Smooth muscle cell of the brain vasculature (primary cell): Measurements from ENCODE around the gene TTC12.

Source experiments
- DNase-seq: peaks from one replicate; pipeline ENCODE4 v3.0.0-alpha.2; 2012; ENCODE audit warnings: low read depth, low spot score

TTC12 gene, protein sequence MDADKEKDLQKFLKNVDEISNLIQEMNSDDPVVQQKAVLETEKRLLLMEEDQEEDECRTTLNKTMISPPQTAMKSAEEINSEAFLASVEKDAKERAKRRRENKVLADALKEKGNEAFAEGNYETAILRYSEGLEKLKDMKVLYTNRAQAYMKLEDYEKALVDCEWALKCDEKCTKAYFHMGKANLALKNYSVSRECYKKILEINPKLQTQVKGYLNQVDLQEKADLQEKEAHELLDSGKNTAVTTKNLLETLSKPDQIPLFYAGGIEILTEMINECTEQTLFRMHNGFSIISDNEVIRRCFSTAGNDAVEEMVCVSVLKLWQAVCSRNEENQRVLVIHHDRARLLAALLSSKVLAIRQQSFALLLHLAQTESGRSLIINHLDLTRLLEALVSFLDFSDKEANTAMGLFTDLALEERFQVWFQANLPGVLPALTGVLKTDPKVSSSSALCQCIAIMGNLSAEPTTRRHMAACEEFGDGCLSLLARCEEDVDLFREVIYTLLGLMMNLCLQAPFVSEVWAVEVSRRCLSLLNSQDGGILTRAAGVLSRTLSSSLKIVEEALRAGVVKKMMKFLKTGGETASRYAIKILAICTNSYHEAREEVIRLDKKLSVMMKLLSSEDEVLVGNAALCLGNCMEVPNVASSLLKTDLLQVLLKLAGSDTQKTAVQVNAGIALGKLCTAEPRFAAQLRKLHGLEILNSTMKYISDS

DNA sequence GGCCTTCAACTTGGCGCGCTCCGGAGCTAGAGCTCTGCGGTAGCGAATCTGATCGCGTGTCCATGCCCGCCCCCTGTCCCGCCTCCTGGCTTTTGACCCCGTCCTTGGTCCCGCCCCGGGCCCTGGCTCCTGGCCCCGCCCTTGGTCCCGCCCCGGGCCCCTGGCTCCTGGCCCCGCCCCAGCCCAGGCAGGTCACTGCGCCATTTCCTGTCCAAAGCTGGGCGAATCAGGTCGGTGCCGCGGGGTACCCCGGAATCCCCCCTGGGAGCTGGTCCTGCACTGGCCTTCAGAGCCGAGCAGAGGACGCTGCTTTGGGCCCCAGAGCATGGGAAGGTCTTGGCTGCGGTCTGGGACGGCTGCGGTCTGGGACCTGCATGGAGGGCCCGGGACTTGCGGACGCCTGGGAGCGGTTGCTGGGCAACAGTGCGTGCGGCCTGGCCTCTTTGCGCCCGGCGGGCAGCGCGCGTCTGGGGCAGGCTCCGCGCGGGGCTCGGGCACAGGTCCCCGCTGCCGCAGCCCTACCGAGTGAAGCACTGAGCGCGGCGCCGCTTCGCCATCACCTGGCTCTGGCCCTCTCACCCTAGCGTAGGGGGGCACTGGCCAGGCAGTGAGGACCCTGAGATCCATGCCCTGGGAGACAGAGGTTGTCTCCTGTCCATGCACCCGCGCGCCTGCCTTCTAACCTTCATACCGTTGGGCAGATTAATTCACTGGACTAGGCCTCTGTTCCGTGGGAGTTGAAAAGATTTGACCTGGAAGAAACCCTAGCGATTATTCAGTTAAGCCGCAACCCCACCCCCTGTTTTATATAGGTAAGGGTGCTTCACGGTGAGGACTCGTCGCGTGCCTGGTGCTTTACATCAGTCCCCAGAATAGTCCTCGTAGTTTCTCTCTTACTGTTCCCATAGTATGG lies at the start of gene TTC12:
Gene TTC12 (plus strand): TSS at position 195 of the 913 bp plus-strand sequence. CDS start 1,675 bp downstream, outside the sequence.
- peak; percentile 74 for DNase-seq

DNA sequence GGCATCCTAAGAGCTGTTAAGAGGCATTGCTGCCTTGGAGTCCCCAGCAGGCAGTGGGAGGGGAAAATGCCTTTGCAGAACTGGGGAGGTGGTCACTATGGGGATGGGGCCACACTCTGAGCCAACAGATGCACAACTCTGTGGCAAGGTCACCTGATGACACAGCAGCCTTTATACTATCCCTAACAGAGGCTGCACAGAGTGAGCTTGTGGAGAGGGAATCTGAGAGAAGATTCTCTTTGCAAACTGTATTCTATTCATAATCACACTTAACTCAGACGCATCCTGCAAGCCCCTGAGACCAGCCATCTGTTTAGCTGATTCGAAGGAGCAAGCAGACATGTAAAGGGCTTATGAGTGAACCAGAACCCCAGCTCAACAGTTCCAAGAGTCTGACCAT lies 49.0 kb upstream of the TTC12 start:
- no peak for DNase-seq

DNA sequence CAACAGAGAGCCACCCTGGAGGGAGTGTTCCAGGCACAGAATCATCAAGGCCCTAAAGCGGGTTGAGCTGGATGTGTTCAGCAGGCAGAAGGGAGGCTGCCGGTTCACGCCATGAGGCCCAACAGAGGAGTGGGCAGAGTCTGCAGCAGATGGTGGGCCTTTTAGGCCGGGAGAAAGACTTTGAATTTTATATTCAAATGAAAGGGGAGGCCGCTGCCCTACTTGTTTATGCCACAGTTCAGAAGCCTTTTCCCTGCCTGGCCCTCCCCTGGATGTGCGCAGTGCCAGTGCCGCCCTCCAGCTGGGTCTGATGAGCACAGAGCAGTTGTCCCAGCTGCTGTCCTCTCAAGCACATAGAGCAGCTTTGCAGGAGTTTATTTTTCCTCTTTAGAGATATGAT lies 46.9 kb upstream of the TTC12 start:
- DNase-seq = no peak

DNA sequence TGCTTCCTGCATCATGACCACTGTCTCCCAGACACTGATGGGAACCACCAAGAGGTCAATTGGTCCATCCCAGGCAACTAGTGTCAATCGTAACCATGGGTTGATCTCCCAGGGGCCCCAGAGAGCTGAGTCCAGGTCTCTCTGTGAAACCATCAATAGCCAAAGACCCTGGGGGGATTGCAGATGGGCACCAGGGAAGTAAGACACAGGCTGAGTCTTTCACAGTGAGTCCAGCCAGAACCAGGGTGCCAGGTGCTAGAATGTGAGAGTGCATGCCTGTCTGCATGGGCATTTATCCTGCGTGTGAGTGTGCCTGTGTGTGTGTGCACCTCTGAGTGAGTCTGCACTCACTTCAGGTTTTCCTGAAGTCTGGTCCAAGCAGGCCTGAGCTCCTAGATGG lies 45.3 kb upstream of the TTC12 start:
- DNase-seq = no peak

DNA sequence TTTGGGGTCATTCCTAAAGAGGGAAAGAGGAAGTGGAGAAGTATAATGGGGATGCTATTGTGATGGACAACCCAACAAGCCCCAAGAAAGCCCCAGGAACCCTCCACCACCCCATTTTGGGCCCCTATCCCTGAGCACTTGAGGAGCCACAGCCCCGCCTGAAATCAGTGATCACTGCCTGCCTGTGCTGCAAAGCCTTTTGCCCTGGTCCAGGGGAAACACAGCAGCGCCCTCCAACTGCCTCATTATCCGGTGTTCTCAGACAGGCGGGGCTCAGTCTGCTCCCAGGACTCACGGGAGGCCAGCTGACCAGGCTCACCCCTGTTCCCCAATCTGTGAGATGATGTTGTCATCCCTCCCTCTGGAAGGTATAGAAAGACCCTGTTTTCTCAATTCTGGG lies 44.7 kb upstream of the TTC12 start:
- no peak for DNase-seq

DNA sequence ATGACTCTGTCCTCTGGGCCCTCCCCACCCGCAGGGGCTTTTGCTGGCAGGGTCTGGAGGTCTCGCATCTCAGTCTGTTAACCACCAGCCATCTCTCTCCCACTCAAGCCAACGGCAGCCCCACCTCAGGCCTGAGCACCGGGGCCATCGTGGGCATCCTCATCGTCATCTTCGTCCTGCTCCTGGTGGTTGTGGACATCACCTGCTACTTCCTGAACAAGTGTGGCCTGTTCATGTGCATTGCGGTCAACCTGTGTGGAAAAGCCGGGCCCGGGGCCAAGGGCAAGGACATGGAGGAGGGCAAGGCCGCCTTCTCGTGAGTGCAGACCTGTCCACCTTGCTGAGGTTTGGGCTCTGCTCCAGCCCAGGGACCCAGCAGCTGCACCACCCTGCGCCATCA lies 44.3 kb upstream of the TTC12 start:
- no peak for DNase-seq

DNA sequence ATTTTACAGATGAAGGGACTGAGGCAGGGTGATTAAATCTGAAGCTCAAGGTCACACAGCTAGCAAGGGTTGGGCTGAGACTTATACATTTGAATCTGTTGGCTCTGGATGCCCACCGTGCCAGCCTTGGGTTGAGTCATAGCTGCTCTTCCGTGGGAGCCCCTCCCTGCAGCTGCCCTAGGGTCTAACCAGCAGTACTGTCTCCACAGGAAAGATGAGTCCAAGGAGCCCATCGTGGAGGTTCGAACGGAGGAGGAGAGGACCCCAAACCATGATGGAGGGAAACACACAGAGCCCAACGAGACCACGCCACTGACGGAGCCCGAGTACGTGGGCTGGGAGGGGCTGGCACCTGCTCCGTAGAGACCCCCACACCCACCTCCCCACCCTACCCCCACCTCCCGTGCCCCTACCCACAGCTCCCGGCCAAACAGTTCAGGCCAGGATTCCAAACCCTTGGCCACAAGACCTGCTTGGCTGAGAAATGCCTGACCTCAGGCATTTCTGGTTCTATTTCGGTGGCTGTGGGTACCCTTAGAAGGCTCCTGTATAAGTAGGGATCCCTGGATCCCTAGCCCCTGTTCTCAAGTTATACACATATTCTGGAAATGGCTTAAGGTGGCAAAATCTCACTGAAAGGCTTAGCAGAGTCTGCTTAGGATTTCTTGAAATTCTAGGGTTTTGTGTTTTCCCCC lies 42.7 kb upstream of the TTC12 start:
- no peak for DNase-seq

DNA sequence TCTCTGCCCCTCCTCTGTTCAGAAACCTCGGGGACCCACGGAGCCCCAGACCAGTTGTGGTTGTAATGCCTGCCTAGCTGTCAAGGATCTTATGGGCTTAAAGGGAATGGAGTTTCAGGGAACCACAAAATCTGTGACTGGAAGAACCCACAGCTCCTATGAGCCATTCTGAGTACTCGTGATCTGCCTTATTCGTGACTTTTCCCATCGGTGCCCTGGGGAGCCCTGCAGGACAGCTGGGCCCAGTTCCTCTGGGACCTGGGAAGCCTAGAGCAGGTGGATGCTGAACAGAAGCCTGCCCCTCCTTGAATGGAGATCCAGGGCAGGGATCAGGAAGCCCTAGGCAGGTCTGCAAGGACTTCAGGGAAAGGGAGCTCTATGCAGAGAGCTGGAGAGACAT lies 42.1 kb upstream of the TTC12 start:
- DNase-seq = no peak

DNA sequence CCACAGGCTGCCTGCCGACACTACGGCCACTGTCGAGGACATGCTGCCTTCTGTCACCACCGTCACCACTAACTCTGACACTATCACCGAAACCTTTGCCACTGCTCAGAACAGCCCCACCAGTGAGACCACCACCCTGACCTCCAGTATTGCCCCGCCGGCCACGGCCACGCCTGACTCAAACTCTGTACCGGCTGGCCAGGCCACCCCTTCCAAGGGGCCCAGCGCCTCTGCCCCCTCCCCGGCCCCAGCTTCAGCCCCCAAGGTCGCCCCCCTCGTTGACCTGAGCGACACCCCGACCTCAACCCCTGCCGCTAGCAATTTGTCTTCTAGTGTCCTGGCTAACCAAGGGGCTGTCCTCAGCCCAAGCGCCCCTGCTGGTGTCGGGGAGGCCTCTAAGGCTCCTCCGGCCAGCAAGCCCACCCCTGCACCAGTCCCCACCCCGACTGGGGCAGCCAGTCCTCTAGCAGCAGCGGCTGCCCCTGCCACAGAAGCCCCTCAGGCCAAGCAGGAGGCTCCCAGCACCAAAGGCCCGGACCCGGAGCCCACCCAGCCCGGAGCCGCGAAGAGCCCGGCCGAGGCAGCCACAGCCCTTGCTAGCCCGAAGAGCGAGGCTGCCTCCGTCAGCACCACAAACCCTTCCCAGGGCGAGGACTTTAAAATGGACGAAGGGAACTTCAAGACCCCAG lies 41.3 kb upstream of the TTC12 start:
- DNase-seq = no peak

DNA sequence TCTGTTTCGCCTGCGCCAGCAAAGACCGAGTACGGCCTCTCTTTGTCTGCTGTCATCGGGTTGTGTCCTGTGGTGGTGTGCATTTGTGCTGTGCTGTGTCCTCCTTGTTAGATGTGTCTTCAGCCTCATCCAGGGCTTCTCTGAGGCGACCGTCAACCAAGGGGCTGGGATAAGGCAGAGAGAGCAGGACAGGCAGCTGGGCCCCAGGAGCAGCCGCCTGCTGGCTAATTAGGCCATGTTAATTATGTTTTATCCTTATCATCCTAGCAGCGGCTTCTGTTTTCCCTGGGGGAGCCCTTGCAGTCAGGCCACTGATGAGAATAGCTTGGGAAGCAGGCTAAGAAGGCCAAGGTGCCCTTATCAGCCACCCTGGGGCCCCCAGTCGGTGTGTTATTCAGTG lies 40.7 kb upstream of the TTC12 start:
- DNase-seq = no peak

DNA sequence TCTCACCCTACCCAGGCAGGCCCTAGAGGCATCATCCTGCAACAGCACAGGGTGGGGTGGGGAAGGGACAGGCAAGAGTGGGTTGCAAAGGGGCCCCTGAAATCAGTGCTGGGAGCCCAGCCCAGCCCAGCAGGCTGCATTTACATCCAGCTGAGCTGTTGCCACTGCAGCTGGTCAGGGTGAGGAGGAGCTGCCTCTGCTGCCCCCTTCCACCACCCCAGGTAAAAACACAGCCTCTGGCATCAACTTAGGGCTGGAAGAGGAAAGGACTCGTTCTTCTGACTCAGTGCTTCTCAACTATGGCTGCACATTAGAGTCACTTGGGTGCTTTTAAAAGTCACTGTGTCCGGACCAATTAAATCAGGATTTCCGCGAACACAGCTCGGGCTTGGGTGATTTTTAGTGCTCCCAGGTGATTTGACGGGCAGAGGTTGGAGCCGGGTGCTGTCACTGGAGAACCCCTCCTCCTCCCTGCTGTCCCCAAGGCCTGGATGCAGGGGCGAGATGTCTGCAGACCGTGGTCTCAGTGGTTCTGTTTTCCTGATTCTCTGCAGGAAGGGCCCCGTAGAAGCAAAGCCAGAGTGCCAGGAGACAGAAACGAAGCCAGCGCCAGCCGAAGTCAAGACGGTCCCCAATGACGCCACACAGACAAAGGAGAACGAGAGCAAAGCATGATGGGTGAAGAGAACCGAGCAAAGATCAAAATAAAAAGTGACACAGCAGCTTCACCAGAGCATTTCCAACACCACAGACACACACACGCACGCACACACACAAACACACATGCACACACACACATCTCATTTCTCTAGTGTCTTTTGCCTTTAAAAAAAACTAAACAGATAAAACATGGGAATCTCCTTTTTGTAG lies 39.4 kb upstream of the TTC12 start:
- no peak for DNase-seq

DNA sequence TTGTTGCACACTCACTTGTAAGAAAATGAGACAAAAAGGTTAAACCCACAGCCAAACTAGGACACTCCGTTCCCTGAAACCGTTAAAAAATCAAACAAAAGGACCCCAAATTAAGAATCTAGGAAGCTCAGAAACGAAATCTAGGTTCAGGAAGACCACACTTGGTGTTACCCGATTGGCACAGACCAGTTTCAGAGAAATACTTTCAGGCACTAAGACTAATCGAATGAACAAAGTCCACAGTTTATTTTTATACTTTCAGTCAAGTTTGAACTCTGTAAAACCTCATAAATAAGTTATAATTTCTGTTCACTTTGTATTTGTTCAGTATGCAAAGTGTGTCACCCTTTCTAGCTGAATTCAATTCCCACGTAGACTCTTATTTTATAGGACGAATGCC lies 38.8 kb upstream of the TTC12 start:
- DNase-seq = no peak

DNA sequence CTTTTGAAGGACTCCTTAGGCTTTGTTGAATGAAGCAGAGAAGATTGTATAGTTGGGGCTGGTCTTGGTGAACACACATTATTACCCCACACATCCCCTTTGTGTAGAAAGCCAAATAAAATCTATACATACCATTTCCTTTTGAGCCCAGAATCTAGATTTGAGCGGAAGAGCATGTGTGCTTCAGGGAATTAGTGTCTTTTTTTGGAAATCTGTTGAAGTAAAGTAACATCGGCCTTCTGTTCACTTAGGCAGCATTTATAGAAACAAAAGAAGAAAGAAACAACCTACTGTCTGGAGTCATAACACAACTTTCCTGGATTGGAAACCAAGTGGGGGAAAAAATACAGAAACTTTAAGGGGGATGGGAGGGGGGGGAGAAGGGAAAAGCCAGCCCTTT lies 37.9 kb upstream of the TTC12 start:
- no peak for DNase-seq

DNA sequence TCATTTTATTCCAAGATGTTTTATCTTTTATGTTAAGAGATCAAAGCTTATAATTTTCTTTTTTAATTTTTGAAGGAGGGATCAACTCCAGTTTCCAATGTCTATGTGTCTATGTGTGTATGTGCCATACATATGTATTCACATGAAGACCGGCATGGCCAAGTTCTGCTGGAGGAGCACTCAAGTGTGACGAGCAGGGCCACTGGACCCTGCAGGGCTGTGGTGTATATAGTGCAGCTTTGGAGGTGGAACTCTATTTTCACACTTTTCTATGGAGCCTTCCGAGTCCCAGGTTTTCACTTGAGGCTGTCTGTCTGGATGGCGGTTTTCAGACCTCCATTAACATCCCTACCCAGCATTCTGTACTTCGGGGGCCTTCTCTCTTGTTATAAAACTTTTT lies 36.5 kb upstream of the TTC12 start:
- no peak for DNase-seq

DNA sequence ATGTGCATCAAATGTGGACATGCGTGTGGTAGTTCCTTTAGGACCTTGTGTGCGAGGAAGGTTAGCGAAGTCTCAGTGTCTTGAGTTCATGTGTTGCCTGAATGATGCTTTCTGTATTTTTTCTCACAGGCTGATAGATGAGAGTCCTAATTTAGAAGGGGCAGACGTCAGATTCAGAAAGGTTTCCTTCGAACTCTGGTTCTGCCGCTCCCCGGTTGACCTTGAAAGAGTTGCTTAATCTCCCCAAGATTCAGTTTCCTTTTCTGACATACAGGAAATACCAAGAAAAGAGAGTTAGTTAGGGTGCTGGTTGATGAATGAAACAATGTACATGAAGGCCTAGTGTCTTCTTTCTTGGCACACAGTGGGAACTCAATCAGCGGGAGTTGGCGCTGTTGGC lies 35.9 kb upstream of the TTC12 start:
- no peak for DNase-seq

DNA sequence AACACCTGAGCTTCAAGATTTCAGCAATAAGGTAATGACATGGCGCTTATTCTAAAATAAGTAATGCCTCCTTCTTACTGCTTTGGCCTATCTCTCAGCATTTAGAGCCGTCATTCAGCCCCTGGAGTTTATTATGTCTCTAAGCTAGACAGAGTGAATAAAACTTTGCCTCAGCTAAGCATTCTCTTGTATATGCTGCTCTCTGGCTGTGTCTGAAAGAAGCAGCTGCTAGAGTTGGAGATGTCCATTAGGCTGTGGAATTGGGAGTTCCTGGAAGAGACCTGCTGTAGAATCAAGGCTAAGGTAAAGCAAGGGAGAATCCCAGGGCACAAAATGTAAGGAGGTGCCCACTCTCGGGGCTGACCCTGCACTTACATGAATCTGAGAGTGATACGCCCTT lies 35.5 kb upstream of the TTC12 start:
- no peak for DNase-seq

DNA sequence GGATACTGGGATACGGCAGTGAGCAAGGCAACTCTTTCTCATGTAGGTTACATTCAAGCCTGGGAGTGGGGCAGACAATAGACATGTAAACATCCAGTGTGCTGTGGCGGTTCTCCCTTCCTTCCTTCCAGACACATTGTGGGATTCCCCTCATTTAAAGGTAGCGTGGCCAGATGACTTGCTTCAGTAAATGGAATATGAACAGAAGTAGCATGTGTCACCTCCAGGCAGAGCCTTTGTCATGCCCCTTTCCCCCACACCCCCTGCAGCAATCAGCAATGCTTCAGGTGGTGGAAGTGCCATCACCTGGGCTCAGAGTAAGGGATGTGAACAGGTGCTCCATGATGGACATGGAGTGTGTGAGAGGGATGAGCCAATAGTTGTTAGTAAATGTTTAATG lies 34.8 kb upstream of the TTC12 start:
- DNase-seq = no peak

DNA sequence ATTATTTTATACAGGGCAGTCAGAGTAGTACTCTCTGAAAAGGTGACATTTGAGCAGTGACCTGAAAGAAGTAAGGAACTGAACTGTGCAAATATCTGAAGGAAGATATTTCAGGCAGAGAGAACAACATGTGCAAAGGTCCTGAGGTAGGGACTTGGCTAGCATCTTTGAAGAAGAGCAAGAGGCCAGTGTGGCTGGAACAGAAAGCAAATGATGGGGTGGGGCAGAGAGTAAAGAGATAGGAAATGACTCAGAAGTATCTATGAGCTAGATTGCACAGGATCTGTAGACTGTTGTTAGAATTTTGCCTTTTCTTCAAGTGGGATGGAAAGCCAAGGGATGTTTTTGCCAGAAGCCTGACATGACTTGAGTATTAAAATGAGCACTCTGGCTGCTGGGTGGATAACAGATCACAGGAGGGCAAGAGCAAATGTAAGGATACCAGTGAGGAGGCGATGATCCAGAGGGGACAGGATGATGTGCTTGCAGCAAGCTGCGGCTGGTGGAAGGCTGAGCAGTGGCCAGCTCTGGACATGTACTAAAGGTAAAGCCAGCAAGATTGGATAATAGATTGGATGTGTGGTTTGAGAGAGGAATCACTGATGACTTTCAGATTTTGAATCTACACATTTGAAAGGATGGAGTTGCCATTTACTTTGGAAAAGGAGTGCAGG lies 33.2 kb upstream of the TTC12 start:
- no peak for DNase-seq

DNA sequence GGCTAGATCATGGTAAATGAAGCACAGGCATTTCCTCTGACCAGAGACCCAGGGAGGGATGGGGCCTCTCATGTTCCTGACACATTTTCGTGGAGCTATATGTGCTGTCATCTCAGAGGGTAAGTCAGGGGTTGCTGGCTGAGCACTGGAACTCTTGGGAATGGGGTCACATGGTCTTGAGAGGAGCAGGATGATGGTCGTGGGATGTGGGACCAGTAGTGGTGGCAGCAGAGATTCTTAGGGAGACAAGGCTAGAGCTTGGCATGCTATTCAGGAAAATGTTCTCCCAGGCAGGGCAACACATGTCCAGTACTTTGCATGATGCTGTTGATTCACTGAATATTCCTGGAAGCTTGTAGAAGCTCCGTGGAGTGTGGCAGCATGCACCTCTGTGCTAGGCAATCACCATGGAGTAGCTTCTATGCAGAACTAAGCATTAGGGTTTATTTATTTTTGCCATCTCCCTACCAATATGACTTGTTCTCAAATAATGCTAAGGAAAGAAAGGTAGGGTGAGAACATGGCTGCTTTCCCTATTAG lies 31.4 kb upstream of the TTC12 start:
- no peak for DNase-seq
